ENCODE results near the gene MYRF. TPM values are rescaled to one million over a fixed set of nuclear protein-coding genes. Genes with fewer than 3 reads are reported as not detected.

The MYRF gene
- 14.2 to 21.4 TPM (median 18.9 TPM) in 5 replicates for total RNA-seq (2022; extraction: Qiagen RNA extraction)

GRCh38 chr11:61752117-61752924 is at the start of gene MYRF:
TSS of gene MYRF (plus strand) at chr11:61752636. CDS start at chr11:61752745, 109 bp downstream.

GRCh38 chr11:61792310-61793082 is 40.1 kb downstream of the MYRF start, which contains the start of the genes FEN1 and TMEM258:
TSS of gene FEN1 (plus strand) at chr11:61792911. CDS start at chr11:61795362, 2,451 bp downstream.
TSS of gene TMEM258 (minus strand) at chr11:61792599. CDS start at chr11:61792558, 41 bp downstream.

DNA sequence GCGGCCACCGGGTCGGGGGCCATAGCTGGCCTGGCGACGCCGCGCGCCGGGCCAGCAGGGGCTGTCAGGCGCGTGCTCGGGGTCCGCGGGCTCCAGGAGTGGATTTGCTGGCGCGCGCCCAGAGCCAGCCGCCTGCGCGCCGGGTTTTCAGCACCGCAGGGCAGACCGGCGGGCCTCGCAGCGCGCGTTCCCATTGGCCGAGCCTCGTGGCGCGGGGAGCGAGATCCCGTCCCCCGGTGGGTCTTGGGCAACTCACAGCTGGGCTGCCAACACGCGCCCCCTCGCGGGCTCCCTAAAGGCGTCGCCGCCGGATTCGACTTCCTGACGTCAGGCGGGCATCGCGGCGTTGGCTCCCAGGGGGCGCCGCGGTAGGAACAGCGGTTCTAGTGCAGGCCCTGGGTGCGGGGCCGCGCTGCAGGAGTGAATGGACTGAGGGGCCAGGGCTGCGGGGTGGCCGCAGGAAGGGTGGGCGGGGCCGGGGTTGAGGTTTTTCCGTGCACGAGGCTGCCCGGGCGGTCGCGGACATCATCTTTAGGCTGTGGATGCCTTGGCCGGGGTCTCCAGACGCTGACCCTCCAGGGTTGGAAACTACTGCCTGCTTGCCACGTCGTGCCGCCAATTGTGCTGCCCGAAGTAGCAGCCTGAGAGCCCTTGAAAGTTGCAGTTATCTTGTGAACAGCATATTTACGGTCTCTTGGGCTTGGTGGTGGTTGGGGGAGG is 64.5 kb downstream of the MYRF start, which contains the start of gene FADS1:
Gene FADS1 (minus strand): TSS at position 268 of the 720 bp plus-strand sequence. CDS start 74 bp downstream, at position 194.

DNA sequence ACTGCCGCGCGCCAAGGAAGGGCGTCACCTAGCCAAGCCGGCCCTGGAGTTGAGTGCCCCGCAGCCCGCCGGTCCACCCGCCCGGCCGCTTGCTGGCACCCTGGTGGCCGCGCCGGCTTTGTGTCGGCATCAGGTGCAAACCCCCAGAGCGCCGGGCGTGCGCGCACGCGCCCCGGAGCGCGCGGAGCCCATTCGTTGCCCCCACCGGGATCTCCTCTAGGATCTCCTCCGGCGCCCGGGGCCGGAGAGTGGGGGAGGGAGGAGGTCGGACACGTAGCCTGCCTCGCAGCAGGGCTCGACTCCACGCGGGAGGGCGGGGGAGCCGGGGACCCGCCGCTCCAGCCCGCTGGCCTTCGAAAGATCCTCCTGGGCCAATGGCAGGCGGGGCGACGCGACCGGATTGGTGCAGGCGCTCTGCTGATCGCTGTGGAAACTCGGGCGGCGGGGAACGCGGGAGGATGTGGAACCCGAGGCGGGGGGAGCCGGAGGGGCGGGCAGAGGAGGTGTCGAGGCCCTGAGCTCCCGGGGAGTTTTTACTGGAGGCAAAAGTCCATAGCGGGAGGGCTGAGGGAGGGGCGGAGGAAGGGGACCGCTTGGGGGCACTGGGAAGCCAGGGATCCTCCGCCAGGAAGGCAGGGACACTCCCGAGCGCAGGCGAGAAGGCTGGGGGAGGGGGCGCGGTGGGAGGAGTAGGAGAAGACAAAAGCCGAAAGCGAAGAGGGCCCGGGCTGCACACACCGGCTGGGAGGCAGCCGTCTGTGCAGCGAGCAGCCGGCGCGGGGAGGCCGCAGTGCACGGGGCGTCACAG is 75.3 kb downstream of the MYRF start, which contains the start of gene FADS2:
Gene FADS2 (plus strand): TSS at position 730 of the 808 bp plus-strand sequence. CDS start 91 bp downstream, outside the sequence.

Other genes starting within 250 kb of the MYRF start
- gene LRRC10B, start 243.9 kb upstream of the MYRF start, total RNA-seq (2022; extraction: Qiagen RNA extraction) = 0.15 to 0.31 TPM (median 0.19 TPM) in 4 of 5 replicates, not detected in the other
- gene SYT7, start 171.6 kb upstream of the MYRF start, total RNA-seq (2022; extraction: Qiagen RNA extraction) = 0.84 to 1.3 TPM (median 1.2 TPM) in 5 replicates
- 3.8 to 7.1 TPM (median 6.5 TPM) in 5 replicates for gene DAGLA, start 72.2 kb upstream of the MYRF start, total RNA-seq (2022; extraction: Qiagen RNA extraction)
- gene TMEM258, start 40.0 kb downstream of the MYRF start, total RNA-seq (2022; extraction: Qiagen RNA extraction) = 214 to 277 TPM (median 234 TPM) in 5 replicates
- gene FEN1, start 40.3 kb downstream of the MYRF start, total RNA-seq (2022; extraction: Qiagen RNA extraction) = 90.3 to 108 TPM (median 97.7 TPM) in 5 replicates
- gene FADS1, start 64.4 kb downstream of the MYRF start, total RNA-seq (2022; extraction: Qiagen RNA extraction) = 162 to 234 TPM (median 202 TPM) in 5 replicates
- gene FADS2, start 75.7 kb downstream of the MYRF start, total RNA-seq (2022; extraction: Qiagen RNA extraction) = 327 to 428 TPM (median 371 TPM) in 5 replicates
- gene FADS3, start 138.9 kb downstream of the MYRF start, total RNA-seq (2022; extraction: Qiagen RNA extraction) = 61.4 to 86.5 TPM (median 79.0 TPM) in 5 replicates
- gene RAB3IL1, start 164.9 kb downstream of the MYRF start, total RNA-seq (2022; extraction: Qiagen RNA extraction) = 16.0 to 23.0 TPM (median 19.1 TPM) in 5 replicates
- 1.9 to 3.9 TPM (median 2.6 TPM) in 5 replicates for gene BEST1, start 197.7 kb downstream of the MYRF start, total RNA-seq (2022; extraction: Qiagen RNA extraction)
- 12,014 to 20,729 TPM (median 18,049 TPM) in 5 replicates for gene FTH1, start 215.0 kb downstream of the MYRF start, total RNA-seq (2022; extraction: Qiagen RNA extraction)